Posterior vena cava (tissue), 2 donors: Measurements from ENCODE around the gene OARD1. TPM values are rescaled to one million over a fixed set of nuclear protein-coding genes. Genes with fewer than 3 reads are reported as not detected.

Experiments used
- DNase-seq: peaks from one replicate; pipeline ENCODE4 v3.0.0-alpha.2; 2020; ENCODE audit warnings: low spot score
- intact Hi-C, 2 donors: fragments of 100-400 bp; cut with DNase I; formaldehyde crosslinking; loops; one replicate each; pipeline versions ENCODE4 v1.14.1 to v1.14.2; 2022 to 2023
- total RNA-seq, 2 donors: library from RNA; stranded (reverse); fragmentation: NEBNext Ultra II Directional; extraction: Animal tissue kit (Norgen Biotek cat#: 25700); gene quantifications; one replicate each; pipeline ENCODE4 v1.2.1, GENCODE V29; 2021
- donor health status: DM: yes; HTN: yes; CAD: no.
- donor health status: DM: yes; HTN: yes; CAD: no.

The OARD1 gene
- total RNA-seq, 2 donors from 2014 or later: 12.1 to 14.5 TPM

- intact Hi-C loops: no loop called here
These were observed 3.8 kb upstream of the OARD1 start for GRCh38 chr6:41075651-41076626.

GRCh38 chr6:41074692-41075436 lies 2.7 kb upstream of the OARD1 start:
- intact Hi-C loops: no loop called here

More at GRCh38 chr6:41075651-41076626, 3.8 kb upstream of the OARD1 start:
- no peak for DNase-seq

GRCh38 chr6:41073968-41074691 lies 2.0 kb upstream of the OARD1 start:
- intact Hi-C loops: no loop called here
- DNase-seq: no peak

More at GRCh38 chr6:41074692-41075436, 2.7 kb upstream of the OARD1 start:
- DNase-seq: no peak

GRCh38 chr6:41073203-41073967 lies 1.2 kb upstream of the OARD1 start:
- DNase-seq: peak; percentile 94
- intact Hi-C loops: no loop called here

- peak; percentile 100 for DNase-seq
- intact Hi-C loops: no loop called here
These were observed 663 bp upstream of the OARD1 start, which contains the start of gene NFYA for GRCh38 chr6:41072836-41073202. TSS of gene NFYA (plus strand) at chr6:41072974. CDS start at chr6:41079090, 6,116 bp downstream.

GRCh38 chr6:41071501-41071922 lies 644 bp downstream of the OARD1 start:
- intact Hi-C loops: no loop called here
- no peak for DNase-seq

GRCh38 chr6:41066867-41067304 lies 5.3 kb downstream of the OARD1 start:
- peak; percentile 91 for DNase-seq
- intact Hi-C loops: loop anchor here (5.0 kb wide), 1 partner anchor 60 kb away; no protein-coding TSS in a partner anchor

GRCh38 chr6:41065550-41066026 lies 6.6 kb downstream of the OARD1 start:
- intact Hi-C loops: loop anchor here (5.0 kb wide), 1 partner anchor 58 kb away; no protein-coding TSS in a partner anchor
- DNase-seq: no peak

GRCh38 chr6:41064841-41065240 lies 7.3 kb downstream of the OARD1 start:
- intact Hi-C loops: loop anchor here (5.0 kb wide), 1 partner anchor 58 kb away; no protein-coding TSS in a partner anchor
- DNase-seq: no peak

- no peak for DNase-seq
- intact Hi-C loops: no loop called here
These were observed 8.3 kb downstream of the OARD1 start for GRCh38 chr6:41063884-41064285.

GRCh38 chr6:41062056-41062455 lies 10.1 kb downstream of the OARD1 start:
- intact Hi-C loops: no loop called here
- DNase-seq: no peak

GRCh38 chr6:41061196-41061726 lies 10.9 kb downstream of the OARD1 start:
- intact Hi-C loops: no loop called here
- no peak for DNase-seq

GRCh38 chr6:41059556-41059955 lies 12.6 kb downstream of the OARD1 start:
- intact Hi-C loops: no loop called here
- no peak for DNase-seq

GRCh38 chr6:41058783-41059181 lies 13.4 kb downstream of the OARD1 start:
- DNase-seq: no peak
- intact Hi-C loops: no loop called here

- DNase-seq: no peak
- intact Hi-C loops: no loop called here
These were observed 15.2 kb downstream of the OARD1 start for GRCh38 chr6:41056768-41057490.

GRCh38 chr6:41055149-41055548 lies 17.0 kb downstream of the OARD1 start:
- no peak for DNase-seq
- intact Hi-C loops: no loop called here

GRCh38 chr6:41054511-41054910 lies 17.6 kb downstream of the OARD1 start:
- intact Hi-C loops: no loop called here
- DNase-seq: no peak
